ENCODE results near the gene PARK7.

PARK7 gene

DNA sequence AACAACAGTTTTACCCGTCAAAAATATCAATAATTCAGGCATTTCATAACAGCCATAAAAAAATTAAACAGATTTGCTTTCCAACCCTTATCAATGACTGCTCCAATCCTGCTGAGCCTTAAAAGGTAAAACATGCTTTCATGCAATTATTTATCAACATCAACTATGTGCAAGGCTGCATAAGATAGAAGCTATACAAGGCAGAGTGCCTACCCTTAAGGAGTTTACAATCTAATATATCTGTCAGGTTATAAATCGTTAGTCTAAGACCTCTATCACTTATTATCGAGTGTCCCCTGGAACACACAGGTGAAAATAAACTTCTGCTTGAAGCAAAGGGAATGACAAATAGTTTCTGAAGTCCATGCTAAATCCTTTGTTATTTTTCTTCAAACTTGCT lies 62.8 kb downstream of the PARK7 start:
- DNase-seq (ENCODE audit: low read depth, low spot score): no peak

DNA sequence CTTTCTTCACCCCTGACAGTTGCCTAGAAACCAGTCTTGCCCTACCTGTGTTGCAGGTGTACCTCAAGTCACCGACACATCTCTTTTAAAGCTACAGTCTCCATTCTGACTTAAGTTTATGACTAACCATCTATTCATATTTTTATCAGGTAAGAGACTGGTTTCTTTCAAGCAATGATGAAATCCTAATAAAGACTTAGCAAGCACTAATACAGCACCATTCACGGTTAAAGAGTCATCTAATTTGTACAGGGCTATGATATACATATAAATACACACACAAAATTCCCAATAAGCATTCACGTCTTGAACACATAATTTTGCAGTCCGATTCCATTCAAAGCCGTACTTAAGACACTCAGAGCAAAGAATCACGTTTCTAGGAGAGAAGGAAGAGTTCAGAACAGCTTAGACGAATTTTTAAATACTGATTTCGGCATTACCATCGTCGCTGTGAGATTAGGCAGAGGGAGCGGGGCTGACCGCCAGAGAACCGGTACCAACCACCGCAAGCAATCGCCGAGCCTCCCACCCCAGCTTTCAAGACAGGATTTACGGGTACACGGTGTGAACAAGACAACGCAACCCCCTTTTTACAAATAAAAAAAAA lies 63.7 kb downstream of the PARK7 start:
- DNase-seq (ENCODE audit: low read depth, low spot score): peak; percentile 45

DNA sequence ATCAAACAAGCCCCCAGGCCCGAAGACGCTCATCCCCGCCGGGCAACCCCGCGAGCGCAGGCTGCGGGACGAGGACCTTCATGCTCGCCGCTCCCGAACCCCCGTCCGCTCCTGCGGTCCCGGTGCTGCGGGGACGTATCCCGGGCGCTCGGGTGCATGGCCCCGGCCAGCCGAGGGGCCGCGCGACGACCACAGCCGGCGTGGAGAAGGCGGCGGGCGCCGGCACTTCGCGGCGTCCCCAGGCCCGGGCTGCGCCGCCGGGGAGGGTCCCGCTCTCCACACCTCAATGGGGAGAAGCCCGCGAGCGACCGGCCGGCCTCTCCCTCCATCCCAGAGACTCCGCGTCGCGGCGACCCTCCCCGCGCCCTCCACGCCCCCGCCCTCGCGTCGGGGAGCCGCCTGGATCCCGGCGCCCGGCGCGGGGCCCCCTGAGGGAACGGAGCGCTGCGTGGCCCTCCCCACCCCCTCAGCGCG lies 64.2 kb downstream of the PARK7 start:
- DNase-seq (ENCODE audit: low read depth, low spot score): no peak

DNA sequence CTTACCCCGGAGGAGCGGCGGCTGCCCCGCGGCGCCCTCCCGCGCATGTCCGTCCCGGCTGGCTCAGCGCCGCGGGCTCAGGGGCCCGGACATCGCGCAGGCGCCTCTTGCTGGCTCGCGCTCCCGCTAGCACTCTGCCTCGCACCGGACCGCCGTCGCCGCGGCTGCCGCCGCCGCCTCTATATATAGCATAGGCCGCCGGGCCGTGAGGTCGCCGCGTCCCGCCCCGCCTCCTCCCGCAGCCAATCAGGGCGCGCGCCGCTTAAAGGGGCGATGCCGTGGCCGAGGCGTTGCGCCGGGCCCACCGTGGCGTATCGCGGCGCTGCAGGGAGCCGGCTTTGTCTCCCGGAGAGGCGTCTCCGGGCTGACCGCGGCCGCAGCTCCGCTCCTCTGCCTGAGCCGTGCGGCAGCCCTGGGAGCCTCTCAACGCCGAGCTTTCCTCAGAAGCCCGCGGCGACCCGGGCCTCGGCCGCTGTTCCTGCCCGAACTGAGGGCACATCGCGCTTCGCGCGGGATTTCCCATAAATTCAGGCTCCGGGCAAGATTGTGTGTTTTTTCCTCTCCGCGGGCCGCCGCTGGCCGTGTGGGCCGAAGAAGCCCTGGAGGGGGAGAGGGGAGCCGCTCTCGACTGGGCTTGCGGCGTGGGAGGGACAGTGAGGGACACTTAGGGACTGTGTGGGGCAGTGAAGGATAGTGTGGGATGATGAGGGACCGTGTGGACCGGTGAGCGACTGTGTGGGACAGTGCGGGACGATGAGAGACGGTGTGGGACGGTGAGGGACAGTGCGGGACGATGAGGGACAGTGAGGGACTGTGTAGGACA lies 64.9 kb downstream of the PARK7 start, which contains the start of gene ERRFI1:
TSS of gene ERRFI1 (minus strand) at position 157 of the 823 bp plus-strand sequence. CDS start 10,690 bp downstream, outside the sequence.
- peak; percentile 99 for DNase-seq (ENCODE audit: low read depth, low spot score)

DNA sequence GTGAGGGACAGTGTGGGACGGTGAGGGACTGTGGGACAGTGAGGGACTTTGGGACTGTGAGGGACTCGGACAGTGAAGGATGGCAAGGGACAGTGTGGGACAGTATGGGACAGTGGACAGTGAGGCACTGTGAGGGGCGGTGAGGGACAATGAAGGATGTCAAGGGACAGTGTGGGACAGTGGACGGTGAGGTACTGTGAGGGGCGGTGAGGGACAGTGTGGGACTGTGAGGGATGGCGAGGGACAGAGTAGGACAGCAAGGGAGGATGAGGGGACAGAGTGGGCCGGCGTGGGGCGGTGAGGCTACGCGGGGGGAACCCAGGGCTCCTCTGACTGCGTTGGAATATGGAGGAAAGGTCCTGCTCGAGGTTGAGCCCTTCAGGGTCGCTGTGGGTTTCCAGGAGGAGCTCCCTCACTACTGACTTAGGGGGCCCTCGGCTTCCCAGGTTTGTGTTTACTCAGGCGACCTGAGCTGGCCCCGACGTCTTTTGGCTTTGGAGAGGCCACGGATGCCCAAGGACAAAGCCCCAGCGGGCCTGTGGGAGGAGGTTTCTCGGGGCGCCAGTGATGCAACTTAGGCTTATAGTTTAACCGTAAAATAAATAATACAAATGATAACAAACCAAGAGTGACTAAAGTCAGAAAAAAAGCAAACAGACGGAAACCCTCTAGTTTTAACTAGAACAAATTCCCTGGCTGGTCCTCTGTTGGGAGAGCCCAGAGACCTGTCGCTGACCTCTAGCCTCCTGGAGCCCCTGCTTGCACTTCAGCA lies 65.7 kb downstream of the PARK7 start:
- DNase-seq (ENCODE audit: low read depth, low spot score): peak; percentile 65

DNA sequence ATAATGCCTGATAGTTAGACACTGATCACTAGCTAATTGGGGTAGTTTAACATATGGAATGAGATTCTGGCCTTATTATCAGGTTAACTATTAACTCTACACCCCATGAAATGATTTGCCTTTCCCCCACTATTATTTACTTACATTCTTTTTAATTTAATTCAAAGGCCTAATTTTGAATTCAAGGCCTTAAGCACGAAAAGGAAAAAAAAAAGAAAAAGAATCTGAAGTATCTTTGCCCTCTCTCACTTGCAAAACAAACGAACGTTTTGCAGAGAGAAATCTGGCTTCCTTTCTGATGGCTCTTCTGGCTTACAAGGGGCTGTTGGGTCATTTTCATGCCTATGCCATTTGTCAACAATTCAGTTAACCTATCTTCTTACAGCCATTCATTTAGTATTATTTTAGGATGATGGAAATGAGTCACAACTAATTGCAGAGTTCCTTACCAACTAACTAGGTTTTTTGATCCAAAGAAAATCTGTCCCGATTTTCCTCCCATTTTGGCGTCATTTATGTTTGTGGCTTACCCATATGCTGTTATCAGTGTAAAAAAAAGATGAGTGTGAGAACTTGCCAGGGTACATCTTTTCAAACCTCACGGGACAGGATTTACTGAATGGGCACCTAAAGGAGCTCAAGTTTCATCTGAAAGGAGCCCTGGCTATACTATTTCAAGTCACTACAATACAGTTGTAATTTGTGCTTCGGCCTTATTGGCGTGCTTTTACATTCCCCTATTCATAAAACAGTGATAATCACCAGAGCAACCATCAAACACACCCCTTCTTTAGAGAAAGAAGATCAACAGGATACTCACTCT lies 66.4 kb downstream of the PARK7 start:
- DNase-seq (ENCODE audit: low read depth, low spot score): peak; percentile 77

DNA sequence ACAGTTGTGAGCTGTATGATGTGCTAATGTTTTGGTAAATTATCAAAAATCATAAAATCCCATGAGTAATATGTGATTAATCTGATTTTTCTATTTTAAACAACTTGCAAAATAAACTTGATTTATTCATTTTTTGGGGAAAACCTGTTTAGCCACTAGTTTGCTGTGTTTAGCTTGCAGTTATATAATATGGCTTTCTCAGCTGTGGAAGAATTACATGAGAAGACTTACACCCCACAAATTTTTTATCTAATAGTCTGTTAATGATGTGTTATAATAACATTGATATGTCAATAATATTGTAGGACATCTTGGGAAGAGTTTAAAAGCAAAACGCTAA lies 67.0 kb downstream of the PARK7 start:
- no peak for DNase-seq (ENCODE audit: low read depth, low spot score)

DNA sequence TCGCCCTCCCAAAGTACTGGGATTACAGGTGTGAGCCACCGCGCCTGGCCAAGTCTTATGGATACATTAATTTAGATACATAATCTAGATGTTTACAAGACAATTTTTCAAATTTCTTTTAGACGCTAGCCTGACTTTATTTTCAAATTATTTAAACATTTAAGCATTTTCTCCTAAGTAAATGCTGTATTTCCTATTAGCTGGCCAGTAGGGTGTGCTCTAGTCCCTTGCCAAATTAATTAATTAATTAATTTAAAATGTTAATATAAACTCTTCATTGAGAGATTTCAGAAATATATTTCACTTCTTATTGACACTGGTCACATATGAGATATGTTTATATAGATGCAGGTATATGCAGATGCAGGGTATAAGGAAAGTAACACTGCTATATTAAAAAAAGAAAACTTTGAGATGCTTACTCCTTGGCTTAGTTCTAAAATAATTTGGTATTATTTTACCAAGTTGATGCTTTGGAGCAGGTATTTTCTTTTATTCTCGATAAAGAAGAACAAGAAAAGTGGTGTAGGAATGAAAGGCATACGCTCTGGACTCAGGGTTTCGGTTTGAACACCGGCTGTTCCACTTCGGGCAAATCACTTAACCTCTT lies 69.8 kb downstream of the PARK7 start:
- DNase-seq (ENCODE audit: low read depth, low spot score): peak; percentile 47

DNA sequence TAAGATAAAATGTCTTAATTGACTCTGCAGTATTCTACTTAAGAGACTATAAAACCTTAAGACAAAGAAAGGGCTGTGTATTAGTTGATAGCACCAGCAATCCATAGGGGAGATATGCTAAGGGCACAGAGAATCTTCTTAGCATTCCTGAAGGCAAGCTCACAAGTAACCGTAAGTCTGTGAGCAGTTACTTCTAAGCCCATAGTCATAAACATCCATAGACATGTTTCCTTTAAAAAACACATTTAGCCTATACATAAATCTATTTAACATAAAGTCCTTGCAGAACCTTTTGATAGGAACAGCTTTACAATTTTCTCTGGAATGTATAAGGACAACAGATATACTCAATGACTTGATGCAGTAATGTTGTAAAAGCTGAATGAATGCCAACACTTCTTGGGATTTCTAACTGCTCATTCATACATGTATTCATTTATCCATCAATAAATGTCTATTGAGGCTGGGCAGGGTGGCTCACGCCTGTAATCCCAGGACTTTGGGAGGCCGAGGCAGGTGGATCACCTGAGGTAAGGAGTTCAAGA lies 70.9 kb downstream of the PARK7 start:
- no peak for DNase-seq (ENCODE audit: low read depth, low spot score)

DNA sequence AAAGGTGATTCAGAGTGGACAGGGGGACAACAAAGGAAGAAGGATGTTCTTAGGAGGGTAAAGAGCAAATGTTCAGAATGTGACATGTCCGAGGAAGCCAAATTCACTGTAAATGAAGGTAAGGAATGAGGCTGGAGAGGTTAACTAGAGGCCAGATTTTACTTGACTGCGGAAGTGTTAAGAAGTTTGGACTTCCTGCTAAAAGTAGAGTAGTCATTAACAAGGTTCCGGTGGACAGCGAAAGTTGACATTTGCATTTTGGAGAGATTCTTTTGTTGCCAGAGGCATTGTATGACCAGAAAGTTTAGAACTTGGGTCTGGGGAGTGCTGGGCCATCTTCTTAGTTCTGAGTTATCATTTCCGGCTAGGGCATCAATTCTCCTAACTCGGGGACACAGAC lies 71.8 kb downstream of the PARK7 start:
- DNase-seq (ENCODE audit: low read depth, low spot score): no peak
